OCI-LY1 (cell line): ENCODE results near the gene ACSL6.

Source experiments
- H2AFZ ChIP-seq: fragments of 200-600 bp; sonication (generic), shearing (Covaris generic); 2 replicates; pipeline ENCODE4 v1.6.0; 2014; ENCODE audit warnings: antibody characterized with exemption, mild to moderate bottlenecking, low read length
- H3F3A ChIP-seq: fragments of 200-600 bp; sonication (generic), shearing (Covaris generic); 2 replicates; pipeline ENCODE4 v1.6.0; 2014; ENCODE audit warnings: mild to moderate bottlenecking, antibody characterized with exemption, low read length, moderate library complexity; ENCODE audit not compliant: insufficient read depth
- H3K27ac ChIP-seq: fragments of 200-600 bp; sonication (generic); 2 replicates; pipeline ENCODE4 v1.5.1; 2014; ENCODE audit warnings: low read length, mixed run types, mild to moderate bottlenecking, low read depth; ENCODE audit not compliant: poor library complexity, severe bottlenecking
- H3K27me3 ChIP-seq: fragments of 200-600 bp; sonication (generic); 2 replicates; pipeline ENCODE4 v1.6.0; 2014; ENCODE audit warnings: antibody characterized with exemption, mild to moderate bottlenecking, low read length, moderate library complexity; ENCODE audit not compliant: insufficient read depth
- H3K36me3 ChIP-seq: fragments of 200-600 bp; sonication (generic); 2 replicates; pipeline ENCODE4 v1.6.1; 2014; ENCODE audit warnings: mild to moderate bottlenecking, antibody characterized with exemption, low read length, moderate library complexity, mixed read lengths; ENCODE audit not compliant: insufficient read depth
- H3K4me1 ChIP-seq: fragments of 200-600 bp; sonication (generic); 2 replicates; pipeline ENCODE4 v1.5.1; 2014; ENCODE audit warnings: mild to moderate bottlenecking, low read length, moderate library complexity; ENCODE audit not compliant: insufficient read depth, severe bottlenecking
- H3K4me2 ChIP-seq: fragments of 200-600 bp; sonication (generic), shearing (Covaris generic); 2 replicates; pipeline ENCODE4 v1.6.1; 2014; ENCODE audit warnings: low read length
- H3K4me3 ChIP-seq: fragments of 200-600 bp; sonication (generic); 2 replicates; pipeline ENCODE4 v1.5.1; 2014; ENCODE audit warnings: low read length, low read depth, mild to moderate bottlenecking, mixed read lengths; ENCODE audit not compliant: poor library complexity, severe bottlenecking
- H3K79me2 ChIP-seq: fragments of 200-600 bp; shearing (Covaris generic); 2 replicates; pipeline ENCODE4 v1.6.1; 2016; ENCODE audit warnings: mixed run types, low read length, mixed read lengths; ENCODE audit not compliant: insufficient read depth
- H3K9ac ChIP-seq: fragments of 200-600 bp; sonication (generic), shearing (Covaris generic); 2 replicates; pipeline ENCODE4 v1.6.1; 2014; ENCODE audit warnings: mild to moderate bottlenecking, low read length, mixed read lengths
- H3K9me2 ChIP-seq: fragments of 200-600 bp; sonication (generic), shearing (Covaris generic); 2 replicates; pipeline ENCODE4 v1.6.1; 2014; ENCODE audit warnings: low read depth, mild to moderate bottlenecking, low read length, mixed read lengths
- H3K9me3 ChIP-seq: fragments of 200-600 bp; shearing (Covaris generic); 2 replicates; pipeline ENCODE4 v1.6.1; 2014; ENCODE audit warnings: low read length, mixed read lengths
- H4K20me1 ChIP-seq: fragments of 200-600 bp; sonication (generic), shearing (Covaris generic); 2 replicates; pipeline ENCODE4 v1.6.0; 2016; ENCODE audit warnings: mild to moderate bottlenecking, low read length; ENCODE audit not compliant: insufficient read depth
- CTCF ChIP-seq: fragments of 200-600 bp; sonication (generic), shearing (Covaris generic); IDR thresholded peaks from 2 replicates; pipeline ENCODE4 v1.5.1; 2017; ENCODE audit warnings: mild to moderate bottlenecking, antibody characterized with exemption, low read length, moderate library complexity, mixed read lengths
- EZH2 ChIP-seq: fragments of 200-600 bp; sonication (generic), shearing (Covaris generic); IDR thresholded peaks from 2 replicates; pipeline ENCODE4 v1.8.0; 2017; ENCODE audit warnings: borderline replicate concordance, mixed run types, mild to moderate bottlenecking, antibody characterized with exemption, low read length, moderate library complexity, mixed read lengths

ACSL6 gene

GRCh38 chr5:131916481-131916880 lies 95.0 kb downstream of the ACSL6 start:
- Histone ChIP-seq H3K4me2 (no peak overlapping the region), H3K36me3 (no peaks in the 10 kb centered on the region), H3K79me2 (no peaks in the 10 kb centered on the region), H3K27ac (no peak overlapping the region), H2AFZ (no peak overlapping the region), H3K4me1 (no peaks in the 10 kb centered on the region), H3K27me3 (no peaks in the 10 kb centered on the region), H3F3A (no peaks in the 10 kb centered on the region), H3K9ac (no peak overlapping the region), H4K20me1 (no peaks in the 10 kb centered on the region), H3K9me3 (no peaks in the 10 kb centered on the region), H3K9me2 (no peaks in the 10 kb centered on the region), H3K4me3 (no peak overlapping the region)
- TF ChIP-seq CTCF (no peak), EZH2 (no peak)

DNA sequence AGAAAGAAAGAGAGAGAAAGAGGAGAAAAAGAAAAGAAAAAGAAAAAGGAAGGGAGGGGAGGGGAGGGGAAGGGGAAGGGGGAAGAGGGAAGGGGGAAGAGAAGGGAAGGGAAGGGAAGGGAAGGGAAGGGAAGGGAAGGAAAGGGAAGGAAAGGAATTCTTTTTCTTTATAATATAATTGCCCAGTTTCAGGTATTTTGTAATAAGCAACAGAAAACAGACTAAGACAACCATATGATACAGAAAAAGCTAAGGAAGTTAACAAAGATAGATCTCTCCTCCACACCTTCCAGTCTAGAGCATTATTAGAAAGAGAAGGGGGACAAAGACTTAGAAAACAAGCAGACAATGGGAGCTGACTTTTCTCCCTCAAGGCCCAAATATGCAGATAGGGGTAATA lies 97.0 kb downstream of the ACSL6 start:
- Histone ChIP-seq H3K9me3 (no peaks in the 10 kb centered on the region), H3K79me2 (no peaks in the 10 kb centered on the region), H3K9ac (no peak overlapping the region), H3K4me1 (no peaks in the 10 kb centered on the region), H3F3A (no peaks in the 10 kb centered on the region), H4K20me1 (no peaks in the 10 kb centered on the region), H3K4me2 (no peak overlapping the region), H3K36me3 (no peaks in the 10 kb centered on the region), H3K4me3 (no peak overlapping the region), H2AFZ (no peak overlapping the region), H3K27me3 (no peaks in the 10 kb centered on the region), H3K27ac (no peak overlapping the region), H3K9me2 (no peaks in the 10 kb centered on the region)
- TF ChIP-seq CTCF (no peak), EZH2 (no peak)

DNA sequence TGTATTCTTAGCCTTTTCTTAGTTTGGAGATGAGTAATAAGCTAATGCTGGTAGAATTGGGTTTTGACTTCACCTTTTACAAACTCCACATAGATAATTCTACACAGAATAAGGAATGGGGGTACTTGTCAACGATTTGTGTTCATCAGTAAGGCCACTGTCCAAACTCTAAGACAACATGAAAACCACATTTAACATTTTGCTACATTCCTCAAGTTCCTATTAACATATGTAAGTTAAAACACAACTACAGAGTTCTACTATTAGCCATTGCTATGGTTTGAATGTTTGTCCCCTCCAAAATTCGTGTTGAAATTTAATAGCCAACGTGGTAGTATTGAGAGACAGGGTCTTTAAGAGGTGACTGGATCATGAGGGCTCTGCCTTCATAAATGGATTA lies 97.9 kb downstream of the ACSL6 start:
- TF ChIP-seq CTCF, result no peak
- Histone ChIP-seq H3K36me3 (no peaks in the 10 kb centered on the region), H3K4me2 (no peak overlapping the region), H3K27ac (no peak overlapping the region), H3K4me1 (no peaks in the 10 kb centered on the region), H3K9me3 (no peaks in the 10 kb centered on the region), H2AFZ (no peak overlapping the region), H3K79me2 (no peaks in the 10 kb centered on the region), H3K27me3 (no peaks in the 10 kb centered on the region), H3K9ac (no peak overlapping the region), H4K20me1 (no peaks in the 10 kb centered on the region), H3K4me3 (no peak overlapping the region), H3K9me2 (no peaks in the 10 kb centered on the region), H3F3A (no peaks in the 10 kb centered on the region)
